Measurements from ENCODE around the gene ZFP36L1. TPM values are rescaled to one million over a fixed set of nuclear protein-coding genes. Genes with fewer than 3 reads are reported as not detected.

ZFP36L1 gene
- total and polyA plus RNA-seq, 2 of the 13 experiments (the other 11 are each of a cell fraction or from before 2014, with no cell fraction given) = 7.4 to 10.2 TPM

GRCh38 chr14:68784226-68784910 is 8.5 kb downstream of the ZFP36L1 start (continued):
- no peak; the same call in 1 of the 2 replicates for TF ChIP-seq ZHX2 (IDR thresholded peaks at IDR 0.05; ENCODE audit: low read depth)
- no peak for TF ChIP-seq ZHX2 (CRISPR knock-in tag; IDR thresholded peaks at IDR 0.05; ENCODE audit: borderline replicate concordance)
- no peak; the same call in 1 of the 2 replicates for TF ChIP-seq SKIL (CRISPR knock-in tag; IDR thresholded peaks at IDR 0.05; ENCODE audit: borderline replicate concordance)
- TF ChIP-seq ZNF331 (CRISPR knock-in tag; IDR thresholded peaks at IDR 0.05) = peak; percentile 85
- TF ChIP-seq XRCC5 (optimal IDR thresholded peaks at IDR 0.05; ENCODE audit: low read length) = no peak
- TF ChIP-seq ZNF770 (CRISPR knock-in tag; IDR thresholded peaks at IDR 0.05) = peak; percentile 78
- TF ChIP-seq ZNF639 (CRISPR knock-in tag; conservative IDR thresholded peaks at IDR 0.05) = no peak
- TF ChIP-seq ZNF431 (CRISPR knock-in tag; IDR thresholded peaks at IDR 0.05; ENCODE audit: borderline replicate concordance, low read depth) = no peak
- peak; percentile 40; the same call in 1 of the 2 replicates for TF ChIP-seq KDM2A (CRISPR knock-in tag; IDR thresholded peaks at IDR 0.05; ENCODE audit: borderline replicate concordance, low read depth)
- TF ChIP-seq ZBTB20 (CRISPR knock-in tag; IDR thresholded peaks at IDR 0.05; ENCODE audit: borderline replicate concordance, low read depth) = peak; percentile 69; the same call in 1 of the 2 replicates
- TF ChIP-seq PCBP1 (IDR thresholded peaks at IDR 0.05; ENCODE audit: borderline replicate concordance, low read depth, low read length) = no peak
- TF ChIP-seq GATAD2A (CRISPR knock-in tag; IDR thresholded peaks at IDR 0.05) = peak; percentile 92
- TF ChIP-seq ZZZ3 (CRISPR knock-in tag; IDR thresholded peaks at IDR 0.05; ENCODE audit: borderline replicate concordance) = 0 out of 2 replicates have a peak, but pooled peaks have one; percentile 37
- peak; percentile 75; the same call in 1 of the 2 replicates for TF ChIP-seq KDM4B (CRISPR knock-in tag; IDR thresholded peaks at IDR 0.05)
- no peak for TF ChIP-seq ZNF7 (CRISPR knock-in tag; IDR thresholded peaks at IDR 0.05)
- no peak for TF ChIP-seq ARNT (IDR thresholded peaks at IDR 0.05)

All from HepG2 (cell line).